AG09309 (cell line): ENCODE measurements around the gene COPG2.

Source experiments
- DNase-seq: peaks from one replicate; pipeline ENCODE4 v3.0.0-alpha.2; 2010; ENCODE audit warnings: low read depth
- H3K4me3 ChIP-seq: 2 replicates; pipeline ENCODE4 v1.5.1; 2011; ENCODE audit warnings: mild to moderate bottlenecking, low read depth, low read length, moderate library complexity; ENCODE audit not compliant: control insufficient read depth
- TF ChIP-seq, protein P1 (sequence below): IDR thresholded peaks from 2 replicates; pipeline ENCODE4 v1.5.1; 2011; ENCODE audit warnings: mild to moderate bottlenecking, low read depth, low read length, inconsistent platforms; ENCODE audit not compliant: insufficient read depth, control insufficient read depth; ENCODE audit errors: missing control alignments

The COPG2 gene

DNA sequence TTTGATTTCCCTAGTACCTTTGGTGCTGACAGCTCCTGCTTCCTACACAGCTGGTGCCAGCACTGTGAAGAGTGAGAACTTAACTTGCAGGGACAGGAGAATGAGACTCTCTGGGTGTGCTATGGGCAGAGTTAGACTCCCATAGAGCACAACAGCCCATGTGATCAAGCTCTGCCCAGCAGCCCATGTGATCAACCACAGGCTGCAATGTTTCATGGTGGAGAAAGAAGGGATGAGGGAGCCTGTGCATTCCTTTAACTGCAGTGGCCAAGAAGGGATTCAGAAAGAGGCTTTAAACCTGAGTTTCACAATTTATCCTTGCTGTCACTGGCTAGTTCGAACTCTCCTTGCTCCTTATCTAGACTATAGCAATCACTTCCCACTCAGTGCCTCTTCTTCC, 186.7 kb downstream of the COPG2 start:
- H3K4me3 ChIP-seq, result no peak overlapping the region
- TF ChIP-seq, protein P1, sequence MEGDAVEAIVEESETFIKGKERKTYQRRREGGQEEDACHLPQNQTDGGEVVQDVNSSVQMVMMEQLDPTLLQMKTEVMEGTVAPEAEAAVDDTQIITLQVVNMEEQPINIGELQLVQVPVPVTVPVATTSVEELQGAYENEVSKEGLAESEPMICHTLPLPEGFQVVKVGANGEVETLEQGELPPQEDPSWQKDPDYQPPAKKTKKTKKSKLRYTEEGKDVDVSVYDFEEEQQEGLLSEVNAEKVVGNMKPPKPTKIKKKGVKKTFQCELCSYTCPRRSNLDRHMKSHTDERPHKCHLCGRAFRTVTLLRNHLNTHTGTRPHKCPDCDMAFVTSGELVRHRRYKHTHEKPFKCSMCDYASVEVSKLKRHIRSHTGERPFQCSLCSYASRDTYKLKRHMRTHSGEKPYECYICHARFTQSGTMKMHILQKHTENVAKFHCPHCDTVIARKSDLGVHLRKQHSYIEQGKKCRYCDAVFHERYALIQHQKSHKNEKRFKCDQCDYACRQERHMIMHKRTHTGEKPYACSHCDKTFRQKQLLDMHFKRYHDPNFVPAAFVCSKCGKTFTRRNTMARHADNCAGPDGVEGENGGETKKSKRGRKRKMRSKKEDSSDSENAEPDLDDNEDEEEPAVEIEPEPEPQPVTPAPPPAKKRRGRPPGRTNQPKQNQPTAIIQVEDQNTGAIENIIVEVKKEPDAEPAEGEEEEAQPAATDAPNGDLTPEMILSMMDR, result no peak
- no peak for DNase-seq

DNA sequence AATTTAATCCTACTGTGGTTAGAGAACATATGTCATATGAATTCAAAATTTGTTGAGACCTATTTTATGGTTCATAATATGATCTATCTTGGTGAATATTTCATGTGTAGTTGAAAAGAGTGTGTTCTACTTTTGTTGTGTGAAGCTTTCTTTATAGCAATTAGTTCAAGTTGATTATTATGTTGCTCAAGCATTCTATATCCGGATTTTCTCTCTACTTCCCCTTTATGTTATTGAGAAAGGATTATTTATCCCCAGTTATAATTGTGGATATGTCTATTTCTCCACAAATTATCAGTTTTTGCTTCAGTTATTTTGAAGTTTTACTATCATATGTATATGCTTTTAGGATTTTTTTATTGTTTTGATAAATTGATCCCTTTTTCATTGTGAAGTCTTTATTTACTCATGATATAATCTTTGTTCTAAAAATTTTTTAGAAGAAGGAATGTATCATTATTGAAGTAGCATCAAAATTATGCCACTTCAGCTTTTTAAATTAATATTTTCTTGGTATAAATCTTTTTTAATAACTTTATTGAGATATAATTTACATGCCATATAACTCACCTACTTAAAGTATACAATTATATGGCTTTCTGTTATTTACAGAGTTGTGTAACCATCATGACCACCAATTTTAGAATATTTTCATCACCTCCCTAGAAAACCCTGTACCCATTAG, 188.7 kb downstream of the COPG2 start:
- DNase-seq, result no peak
- TF ChIP-seq, protein P1, result no peak
- H3K4me3 ChIP-seq, result no peak overlapping the region

DNA sequence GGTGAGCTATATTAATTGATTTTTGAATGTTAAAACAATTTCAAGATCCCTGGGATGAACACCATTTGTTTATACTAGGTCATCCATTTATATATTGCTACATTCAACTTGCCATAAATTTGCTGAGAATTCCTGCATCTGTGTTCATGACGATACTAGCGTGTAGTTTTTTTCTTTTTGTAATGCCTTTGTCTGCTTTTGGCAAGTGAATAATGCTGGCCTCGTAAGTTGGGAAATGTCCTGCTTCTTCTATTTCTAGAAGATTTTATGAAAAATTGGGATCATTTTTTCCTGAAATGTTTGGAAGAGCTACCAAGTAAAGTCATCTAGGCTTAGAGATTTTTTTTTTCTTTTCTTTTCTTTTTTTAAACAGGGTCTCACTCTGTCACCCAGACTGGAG, 189.6 kb downstream of the COPG2 start:
- TF ChIP-seq, protein P1, result no peak
- no peak for DNase-seq
- no peak overlapping the region for H3K4me3 ChIP-seq

DNA sequence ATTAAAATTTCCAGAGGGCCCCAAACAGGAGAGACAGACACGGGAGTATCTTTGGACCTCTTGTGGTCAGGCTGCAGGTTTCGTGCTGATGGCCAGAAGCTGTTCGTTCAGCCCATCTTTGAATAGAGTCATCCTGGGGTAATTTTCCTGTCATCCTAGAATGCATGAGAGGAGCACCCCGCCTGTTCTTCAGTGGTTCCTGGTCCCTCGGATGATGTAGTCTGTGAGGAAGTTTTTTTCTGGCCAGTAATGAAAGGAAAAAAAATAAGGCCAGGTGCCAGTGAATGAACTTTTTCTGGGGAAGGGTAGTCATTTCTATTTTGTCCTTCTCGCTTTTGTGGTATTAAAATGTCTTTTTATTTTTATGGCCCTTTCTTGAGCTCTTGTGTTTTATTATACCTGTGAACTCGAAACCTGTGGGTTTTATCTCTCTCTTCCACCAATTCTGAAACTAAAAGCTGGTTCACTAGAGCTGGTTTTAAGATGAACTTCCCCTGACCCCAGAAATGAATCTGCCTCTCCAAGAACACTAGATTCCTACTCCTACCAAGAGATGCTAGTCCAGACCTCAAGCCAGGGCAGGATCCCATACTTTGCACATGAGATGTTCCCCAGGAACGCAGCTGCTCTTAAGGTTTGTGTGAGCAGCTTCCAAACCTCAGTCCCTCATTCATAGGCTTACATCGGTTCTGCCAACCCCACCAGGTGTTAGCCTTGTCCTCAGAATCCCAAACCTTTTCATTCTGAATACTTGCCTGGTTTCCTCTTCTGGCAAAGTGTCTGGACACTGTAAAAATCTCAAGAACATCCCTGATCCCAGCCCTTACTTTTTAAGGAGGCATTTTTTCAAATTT, 192.0 kb downstream of the COPG2 start:
- no peak overlapping the region for H3K4me3 ChIP-seq
- TF ChIP-seq, protein P1, result no peak
- DNase-seq, result no peak

DNA sequence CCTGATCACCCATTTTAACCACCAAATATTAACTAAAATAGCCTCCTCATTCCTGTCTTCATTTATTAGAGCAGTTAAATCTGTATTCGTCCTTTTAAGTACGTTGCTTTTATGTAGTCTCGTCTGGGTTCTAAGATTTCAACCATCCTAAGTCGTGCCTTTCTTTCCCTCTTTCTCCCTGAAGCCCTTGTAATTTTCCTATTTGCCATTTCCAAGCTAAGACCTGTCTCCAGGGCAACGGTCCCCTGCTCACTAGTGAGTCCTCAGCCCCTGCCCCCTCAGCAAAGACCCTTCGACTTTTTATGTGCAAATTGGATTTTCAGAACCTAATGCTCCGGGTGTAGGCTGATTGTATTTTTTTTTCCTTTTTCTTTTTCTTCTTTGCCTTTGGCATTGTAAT, 192.8 kb downstream of the COPG2 start:
- TF ChIP-seq, protein P1, result no peak
- H3K4me3 ChIP-seq, result no peak overlapping the region
- no peak for DNase-seq

DNA sequence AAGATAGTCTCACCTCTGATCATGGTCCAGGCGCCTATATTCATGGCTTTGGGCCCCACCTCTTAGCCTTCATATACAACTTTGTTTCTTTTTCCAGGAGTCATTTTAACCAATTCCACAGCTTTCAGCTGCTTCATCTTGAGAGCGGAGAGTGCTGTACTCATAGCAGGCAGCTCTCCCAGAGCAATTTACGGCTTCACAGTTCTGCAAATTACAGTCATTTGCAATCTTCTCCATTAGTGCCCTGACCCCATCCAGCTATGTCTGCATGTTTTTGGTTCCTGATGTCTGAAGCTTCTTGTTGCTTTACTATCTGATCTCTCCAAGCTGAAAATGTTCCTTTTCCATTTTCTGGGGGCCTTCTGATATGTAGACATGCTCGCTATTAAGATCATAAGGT, 194.7 kb downstream of the COPG2 start:
- TF ChIP-seq, protein P1, result no peak
- no peak overlapping the region for H3K4me3 ChIP-seq
- DNase-seq, result no peak

DNA sequence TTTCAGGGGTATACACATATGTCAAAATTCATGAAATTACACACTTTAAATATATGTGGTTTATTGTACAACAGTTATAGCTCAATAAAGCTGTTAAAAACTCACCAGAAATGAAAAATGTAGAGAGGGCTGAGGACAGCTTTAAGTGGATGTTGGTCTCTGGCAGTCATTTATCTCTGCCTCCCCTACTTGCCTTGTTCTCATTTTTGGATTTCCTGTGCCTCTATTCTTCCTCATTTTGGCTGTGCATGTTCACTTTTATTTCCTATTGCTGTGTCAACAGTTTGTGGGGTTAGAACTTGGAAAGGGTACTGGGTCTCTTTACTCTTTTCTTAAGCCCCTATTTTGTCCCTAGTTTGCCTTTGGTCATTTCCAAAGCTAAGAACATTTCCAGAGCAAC, 195.3 kb downstream of the COPG2 start:
- TF ChIP-seq, protein P1, result no peak
- no peak overlapping the region for H3K4me3 ChIP-seq
- no peak for DNase-seq
